Measurements from ENCODE around the gene SEC63. TPM values are rescaled to one million over a fixed set of nuclear protein-coding genes. Genes with fewer than 3 reads are reported as not detected.

The SEC63 gene
- total and polyA plus RNA-seq, 8 donors: 10.3 to 162 (median 29.7) TPM

DNA sequence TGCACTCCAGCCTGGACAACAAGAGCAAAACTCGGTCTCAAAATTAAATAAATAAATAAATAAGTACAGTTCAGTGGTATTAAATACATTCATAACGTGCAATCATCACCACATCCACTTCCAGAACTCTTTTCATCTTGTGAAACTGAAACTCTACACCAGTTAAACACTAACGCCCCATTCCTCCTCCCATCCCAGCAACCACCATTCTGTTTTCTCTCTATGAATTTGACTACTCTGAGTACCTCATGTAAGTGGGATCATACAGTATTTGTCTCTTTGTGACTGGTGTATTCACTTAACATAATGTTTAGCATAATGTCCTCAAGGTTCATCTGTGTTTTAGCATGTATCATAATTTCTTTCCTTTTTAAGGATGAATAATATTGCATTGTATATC, 104.8 kb downstream of the SEC63 start:
- Histone ChIP-seq H3K36me3 (no peaks in the 10 kb centered on the region), H3K27me3 (no peaks in the 10 kb centered on the region), H3K9me3 (no peaks in the 10 kb centered on the region), H3K27ac (no peak overlapping the region), H3K4me3 (no peak overlapping the region), H3K4me1 (peaks cover 0 to 8% (median 6%) of the 10 kb centered on the region in 4 donors)
- no peak for DNase-seq
- TF ChIP-seq POLR2A (IDR thresholded peaks at IDR 0.05) (no peak), POLR2AphosphoS5 (IDR thresholded peaks at IDR 0.05) (no peak), EP300 (IDR thresholded peaks at IDR 0.05) (no peak)
- TF ChIP-seq, protein P1, sequence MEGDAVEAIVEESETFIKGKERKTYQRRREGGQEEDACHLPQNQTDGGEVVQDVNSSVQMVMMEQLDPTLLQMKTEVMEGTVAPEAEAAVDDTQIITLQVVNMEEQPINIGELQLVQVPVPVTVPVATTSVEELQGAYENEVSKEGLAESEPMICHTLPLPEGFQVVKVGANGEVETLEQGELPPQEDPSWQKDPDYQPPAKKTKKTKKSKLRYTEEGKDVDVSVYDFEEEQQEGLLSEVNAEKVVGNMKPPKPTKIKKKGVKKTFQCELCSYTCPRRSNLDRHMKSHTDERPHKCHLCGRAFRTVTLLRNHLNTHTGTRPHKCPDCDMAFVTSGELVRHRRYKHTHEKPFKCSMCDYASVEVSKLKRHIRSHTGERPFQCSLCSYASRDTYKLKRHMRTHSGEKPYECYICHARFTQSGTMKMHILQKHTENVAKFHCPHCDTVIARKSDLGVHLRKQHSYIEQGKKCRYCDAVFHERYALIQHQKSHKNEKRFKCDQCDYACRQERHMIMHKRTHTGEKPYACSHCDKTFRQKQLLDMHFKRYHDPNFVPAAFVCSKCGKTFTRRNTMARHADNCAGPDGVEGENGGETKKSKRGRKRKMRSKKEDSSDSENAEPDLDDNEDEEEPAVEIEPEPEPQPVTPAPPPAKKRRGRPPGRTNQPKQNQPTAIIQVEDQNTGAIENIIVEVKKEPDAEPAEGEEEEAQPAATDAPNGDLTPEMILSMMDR (IDR thresholded peaks at IDR 0.05): no peak
- intact Hi-C loops (cut with DNase I; ENCODE audit: low total_unique reads): no loop called here
- 78 to 86% (median 83%) methylated on average over 3 of the region's 3 CpGs for WGBS, 5 donors

DNA sequence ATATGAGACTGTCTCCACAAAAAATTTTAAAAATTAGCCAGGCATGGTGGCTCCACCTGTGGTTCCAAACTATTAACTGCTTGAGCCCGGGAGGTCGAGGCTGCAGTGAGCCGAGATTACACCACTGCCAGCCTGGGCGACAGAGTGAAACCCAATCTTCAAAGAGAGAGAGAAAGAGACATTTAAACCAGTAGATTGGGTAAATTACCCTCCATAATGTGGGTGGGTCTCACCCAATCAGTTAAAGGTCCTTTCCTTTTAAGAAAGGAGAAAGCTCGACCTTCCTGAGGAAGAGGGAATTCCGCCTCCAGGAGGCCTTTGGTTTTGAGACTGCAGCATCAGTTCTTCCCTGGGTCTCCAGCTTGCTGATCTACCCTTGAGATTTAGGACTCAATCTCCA, 108.7 kb downstream of the SEC63 start:
- H3K27me3 ChIP-seq: peaks cover 0 to 12% (median 4%) of the 10 kb centered on the region in 3 donors
- intact Hi-C loops (cut with DNase I; ENCODE audit: low total_unique reads): loop anchor here (5.0 kb wide), 1 partner anchor 177 kb away; no protein-coding TSS in a partner anchor
- no peak for DNase-seq
- no peak for TF ChIP-seq POLR2AphosphoS5 (IDR thresholded peaks at IDR 0.05)
- TF ChIP-seq POLR2A (IDR thresholded peaks at IDR 0.05): no peak
- TF ChIP-seq, protein P1 (IDR thresholded peaks at IDR 0.05): no peak
- no peak for TF ChIP-seq EP300 (IDR thresholded peaks at IDR 0.05)
- H3K36me3 ChIP-seq: no peaks in the 10 kb centered on the region
- WGBS, 5 donors: 87 to 92% (median 89%) methylated on average over 6 of the region's 6 CpGs
- no peak overlapping the region for H3K27ac ChIP-seq
- no peaks in the 10 kb centered on the region for H3K9me3 ChIP-seq
- H3K4me1 ChIP-seq: peaks cover 0 to 15% (median 14%) of the 10 kb centered on the region in 4 donors
- H3K4me3 ChIP-seq: no peak overlapping the region

DNA sequence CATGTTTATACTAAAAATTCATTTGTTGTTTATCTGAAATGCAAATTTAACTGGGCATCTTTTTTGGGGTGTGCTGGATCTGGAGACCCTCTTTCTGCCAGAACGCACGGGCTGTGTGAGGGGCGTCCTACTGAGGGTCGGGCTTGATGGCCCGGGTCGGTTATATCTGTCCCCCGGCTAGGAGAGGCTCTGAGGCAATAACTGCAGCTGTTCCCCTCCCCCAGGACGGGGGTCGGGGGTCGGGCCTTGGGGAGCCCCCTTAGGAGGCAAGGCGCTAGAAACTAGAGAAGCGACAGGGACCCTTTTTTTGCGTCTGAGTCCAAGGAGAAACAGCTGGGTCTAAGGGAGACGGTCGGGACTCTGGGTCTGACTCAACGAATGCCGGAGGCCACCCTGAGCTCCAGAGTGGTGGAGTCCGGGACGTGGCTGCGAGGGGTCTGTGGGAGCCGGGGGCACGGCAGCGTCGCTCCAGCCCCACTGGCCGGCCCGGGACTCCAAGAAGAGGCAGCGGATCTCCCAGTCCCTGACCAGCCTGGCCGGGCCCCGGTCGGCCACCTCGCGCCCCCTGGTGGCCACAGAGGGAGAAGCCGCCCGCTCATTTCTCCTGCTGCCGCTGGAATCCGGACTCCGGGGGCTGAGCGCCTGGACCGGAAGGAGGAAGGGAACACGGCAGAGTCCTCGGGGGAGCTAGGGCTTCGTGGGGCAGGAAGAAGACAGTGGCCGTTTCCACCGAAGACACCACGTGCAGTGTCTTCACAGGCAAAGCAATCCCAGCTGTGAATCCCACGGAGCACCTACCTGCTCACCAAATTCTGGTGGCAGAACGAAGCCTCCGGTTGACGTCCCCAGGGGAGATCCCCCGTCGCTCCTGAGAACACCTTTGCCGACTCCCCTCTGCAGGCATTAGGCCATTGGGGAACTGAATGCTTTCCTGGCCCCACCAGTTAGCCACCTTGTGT, 109.9 kb downstream of the SEC63 start:
- Histone ChIP-seq H3K4me1 (peaks cover 0 to 15% (median 14%) of the 10 kb centered on the region in 4 donors), H3K27me3 (peaks cover 0 to 12% (median 4%) of the 10 kb centered on the region in 3 donors), H3K9me3 (no peaks in the 10 kb centered on the region), H3K36me3 (no peaks in the 10 kb centered on the region), H3K27ac (no peak overlapping the region), H3K4me3 (peak overlapping the region; percentile 41 to 55 (median 50))
- intact Hi-C loops (cut with DNase I; ENCODE audit: low total_unique reads): loop anchor here (5.0 kb wide), 1 partner anchor 176 kb away; no protein-coding TSS in a partner anchor
- DNase-seq: peak; percentile 90 to 95
- WGBS, 5 donors: 7 to 16% (median 8%) methylated on average over 18 to 52 of the region's 52 CpGs
- no peak for TF ChIP-seq POLR2A (IDR thresholded peaks at IDR 0.05)
- TF ChIP-seq, protein P1 (IDR thresholded peaks at IDR 0.05): peak in 5 of 7 experiments; percentile 91 to 99 (median 95)
- no peak for TF ChIP-seq EP300 (IDR thresholded peaks at IDR 0.05)
- TF ChIP-seq POLR2AphosphoS5 (IDR thresholded peaks at IDR 0.05): peak in 1 of 3 donors; percentile 58

DNA sequence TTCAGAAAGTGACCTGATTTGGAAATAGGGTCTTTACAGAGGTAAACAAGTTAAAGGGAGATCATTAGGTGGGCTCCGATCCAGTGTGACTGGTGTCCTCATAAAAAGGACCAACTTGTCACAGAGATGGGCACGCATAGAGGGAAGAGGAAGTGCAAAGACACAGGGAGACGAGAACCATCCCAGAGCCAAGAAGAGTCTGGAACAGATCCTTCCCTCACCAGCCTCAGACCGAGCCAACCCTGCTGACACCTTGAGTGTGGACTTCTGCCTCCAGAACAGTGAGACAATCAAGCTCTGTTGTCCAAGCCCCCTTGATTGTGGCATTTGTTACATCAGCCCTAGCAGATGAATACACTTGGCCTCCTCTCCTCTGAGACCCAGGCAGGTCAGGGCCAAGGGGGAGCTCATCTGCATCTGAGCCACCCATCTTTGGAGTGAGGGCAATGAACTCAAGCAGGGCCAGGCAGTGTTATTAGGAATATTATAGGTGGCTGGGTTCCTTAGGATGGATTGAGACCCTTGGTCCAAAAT, 111.7 kb downstream of the SEC63 start:
- peaks cover 0 to 12% (median 4%) of the 10 kb centered on the region in 3 donors for H3K27me3 ChIP-seq
- no peak for DNase-seq
- H3K4me3 ChIP-seq: no peak overlapping the region
- no peaks in the 10 kb centered on the region for H3K9me3 ChIP-seq
- H3K27ac ChIP-seq: no peak overlapping the region
- intact Hi-C loops (cut with DNase I; ENCODE audit: low total_unique reads): loop anchor here (5.0 kb wide), 1 partner anchor 174 kb away; no protein-coding TSS in a partner anchor
- peaks cover 0 to 15% (median 14%) of the 10 kb centered on the region in 4 donors for H3K4me1 ChIP-seq
- no peaks in the 10 kb centered on the region for H3K36me3 ChIP-seq
- no peak for TF ChIP-seq POLR2A (IDR thresholded peaks at IDR 0.05)
- TF ChIP-seq EP300 (IDR thresholded peaks at IDR 0.05): no peak
- TF ChIP-seq, protein P1 (IDR thresholded peaks at IDR 0.05): no peak
- TF ChIP-seq POLR2AphosphoS5 (IDR thresholded peaks at IDR 0.05): no peak
- WGBS, 5 donors: 40 to 72% (median 67%) methylated on average over 3 to 4 of the region's 4 CpGs

Measured in stomach (tissue), 9 donors.